HG03095 (cell line): ENCODE data around the gene CDH23.

ENCODE experiments used
- ATAC-seq: cut with Tn5 transposase; IDR thresholded peaks from one replicate; pipeline ENCODE4 v1.9.1; 2021; ENCODE audit warnings: moderate library complexity; ENCODE audit not compliant: unreplicated experiment

CDH23 gene

GRCh38 chr10:71437537-71438092, 40.9 kb downstream of the CDH23 start:
- ATAC-seq: no peak

GRCh38 chr10:71438761-71439160, 42.0 kb downstream of the CDH23 start:
- ATAC-seq: no peak

GRCh38 chr10:71439670-71440425, 43.1 kb downstream of the CDH23 start:
- no peak for ATAC-seq

GRCh38 chr10:71440506-71441035, 43.9 kb downstream of the CDH23 start:
- no peak for ATAC-seq

- ATAC-seq: no peak
Measured at GRCh38 chr10:71442000-71442399, 45.3 kb downstream of the CDH23 start.

- no peak for ATAC-seq
Measured at GRCh38 chr10:71442859-71443570, 46.3 kb downstream of the CDH23 start.

- no peak for ATAC-seq
Measured at GRCh38 chr10:71443676-71444075, 47.0 kb downstream of the CDH23 start.

GRCh38 chr10:71444284-71445054, 47.7 kb downstream of the CDH23 start:
- no peak for ATAC-seq

GRCh38 chr10:71447676-71448075, 51.0 kb downstream of the CDH23 start:
- no peak for ATAC-seq

GRCh38 chr10:71448146-71448545, 51.4 kb downstream of the CDH23 start:
- no peak for ATAC-seq

GRCh38 chr10:71449026-71449425, 52.3 kb downstream of the CDH23 start:
- no peak for ATAC-seq

GRCh38 chr10:71451754-71452153, 55.0 kb downstream of the CDH23 start:
- ATAC-seq: no peak

GRCh38 chr10:71453186-71453585, 56.5 kb downstream of the CDH23 start:
- ATAC-seq: no peak

GRCh38 chr10:71454347-71454746, 57.6 kb downstream of the CDH23 start:
- ATAC-seq: no peak

GRCh38 chr10:71455035-71455434, 58.3 kb downstream of the CDH23 start:
- ATAC-seq: no peak

GRCh38 chr10:71456631-71457030, 59.9 kb downstream of the CDH23 start:
- ATAC-seq: no peak

- ATAC-seq: no peak
Measured at GRCh38 chr10:71457908-71458307, 61.2 kb downstream of the CDH23 start.

- no peak for ATAC-seq
Measured at GRCh38 chr10:71458387-71458786, 61.7 kb downstream of the CDH23 start.

GRCh38 chr10:71459513-71459912, 62.8 kb downstream of the CDH23 start:
- no peak for ATAC-seq

GRCh38 chr10:71460615-71461014, 63.9 kb downstream of the CDH23 start:
- no peak for ATAC-seq

GRCh38 chr10:71461457-71461856, 64.7 kb downstream of the CDH23 start:
- no peak for ATAC-seq
